ES-I3 (cell line): ENCODE measurements around the gene OR7A17.

ENCODE experiments used
- H3K36me3 ChIP-seq: 2 replicates; pipeline ENCODE4 v1.6.1; 2013; ENCODE audit warnings: mild to moderate bottlenecking, low read length, control low read depth, moderate library complexity; ENCODE audit not compliant: insufficient read depth
- H3K4me1 ChIP-seq: 2 replicates; pipeline ENCODE4 v1.6.1; 2013; ENCODE audit warnings: mild to moderate bottlenecking, control low read depth, low read length; ENCODE audit not compliant: insufficient read depth
- H3K9ac ChIP-seq: 2 replicates; pipeline ENCODE4 v1.6.1; 2013; ENCODE audit warnings: low read depth, mild to moderate bottlenecking, low read length, moderate library complexity
- H3K9me3 ChIP-seq: 2 replicates; pipeline ENCODE4 v1.6.1; 2013; ENCODE audit warnings: mild to moderate bottlenecking, low read length, moderate library complexity; ENCODE audit not compliant: control insufficient read depth, insufficient read depth

The OR7A17 gene

GRCh38 chr19:14886032-14886431 lies at the start of gene OR7A17:
Gene OR7A17 (minus strand): TSS chr19:14886132. CDS start chr19:14881355, 4,777 bp downstream.
- Histone ChIP-seq H3K9ac (no peak within 1 kb of the TSS), H3K36me3 (no peaks in the 10 kb centered on the region), H3K4me1 (no peaks in the 10 kb centered on the region), H3K9me3 (no peaks in the 10 kb centered on the region)

GRCh38 chr19:14933506-14933905 lies 47.6 kb upstream of the OR7A17 start:
- H3K9ac ChIP-seq: no peak overlapping the region
- H3K36me3 ChIP-seq: no peaks in the 10 kb centered on the region
- no peaks in the 10 kb centered on the region for H3K4me1 ChIP-seq
- no peaks in the 10 kb centered on the region for H3K9me3 ChIP-seq

GRCh38 chr19:14916848-14917247 lies 30.9 kb upstream of the OR7A17 start:
- H3K9ac ChIP-seq: no peak overlapping the region
- no peaks in the 10 kb centered on the region for H3K4me1 ChIP-seq
- no peaks in the 10 kb centered on the region for H3K9me3 ChIP-seq
- no peaks in the 10 kb centered on the region for H3K36me3 ChIP-seq

DNA sequence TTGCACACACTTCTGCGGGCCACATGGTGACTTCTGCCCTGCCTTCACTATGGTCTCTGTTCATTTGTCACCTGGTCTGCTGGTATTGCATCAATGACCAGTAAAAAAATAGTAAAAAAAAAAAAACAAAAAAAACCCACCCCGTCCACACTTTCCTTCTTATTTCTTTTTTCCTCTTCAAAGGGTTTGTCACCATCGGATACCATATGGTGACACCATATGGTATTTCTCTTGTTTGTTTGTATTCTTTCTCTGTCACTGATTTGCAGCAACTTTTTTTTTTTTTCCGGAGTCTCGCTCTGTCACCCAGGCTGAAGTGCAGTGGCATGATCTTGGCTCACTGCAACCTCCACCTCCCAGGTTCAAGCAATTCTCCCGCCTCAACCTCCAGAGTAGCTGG lies 29.2 kb upstream of the OR7A17 start:
- H3K9ac ChIP-seq: no peak overlapping the region
- H3K9me3 ChIP-seq: no peaks in the 10 kb centered on the region
- no peaks in the 10 kb centered on the region for H3K4me1 ChIP-seq
- no peaks in the 10 kb centered on the region for H3K36me3 ChIP-seq

GRCh38 chr19:14906711-14907110 lies 20.8 kb upstream of the OR7A17 start:
- Histone ChIP-seq H3K9ac (no peak overlapping the region), H3K36me3 (no peaks in the 10 kb centered on the region), H3K9me3 (no peaks in the 10 kb centered on the region), H3K4me1 (no peaks in the 10 kb centered on the region)

DNA sequence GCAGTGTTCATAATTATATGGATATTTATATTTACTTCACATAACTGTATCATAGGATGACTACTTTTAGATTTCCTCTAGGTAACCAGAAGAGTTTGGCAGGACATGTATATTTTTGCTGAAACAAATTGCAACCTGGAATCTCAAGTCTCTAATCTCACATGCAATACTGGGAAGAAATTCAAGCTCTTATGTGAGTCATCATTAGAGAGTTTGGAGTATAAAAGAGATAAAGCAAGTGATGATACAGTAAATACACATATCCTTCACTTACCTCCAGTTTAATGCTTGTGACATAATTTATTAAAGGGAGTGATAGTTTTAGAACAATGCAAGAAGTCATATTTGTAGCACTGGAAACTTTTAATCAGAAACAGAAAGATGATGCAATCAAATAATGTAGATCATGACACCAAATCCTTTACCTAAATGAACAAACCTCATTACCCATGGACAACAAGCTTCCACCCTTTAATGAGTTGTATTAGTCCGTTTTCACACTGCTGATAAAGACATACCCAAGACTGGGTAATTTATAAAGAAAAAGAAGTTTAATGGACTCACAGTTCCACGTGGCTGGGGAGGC lies 15.8 kb upstream of the OR7A17 start:
- H3K9ac ChIP-seq: no peak overlapping the region
- H3K9me3 ChIP-seq: no peaks in the 10 kb centered on the region

DNA sequence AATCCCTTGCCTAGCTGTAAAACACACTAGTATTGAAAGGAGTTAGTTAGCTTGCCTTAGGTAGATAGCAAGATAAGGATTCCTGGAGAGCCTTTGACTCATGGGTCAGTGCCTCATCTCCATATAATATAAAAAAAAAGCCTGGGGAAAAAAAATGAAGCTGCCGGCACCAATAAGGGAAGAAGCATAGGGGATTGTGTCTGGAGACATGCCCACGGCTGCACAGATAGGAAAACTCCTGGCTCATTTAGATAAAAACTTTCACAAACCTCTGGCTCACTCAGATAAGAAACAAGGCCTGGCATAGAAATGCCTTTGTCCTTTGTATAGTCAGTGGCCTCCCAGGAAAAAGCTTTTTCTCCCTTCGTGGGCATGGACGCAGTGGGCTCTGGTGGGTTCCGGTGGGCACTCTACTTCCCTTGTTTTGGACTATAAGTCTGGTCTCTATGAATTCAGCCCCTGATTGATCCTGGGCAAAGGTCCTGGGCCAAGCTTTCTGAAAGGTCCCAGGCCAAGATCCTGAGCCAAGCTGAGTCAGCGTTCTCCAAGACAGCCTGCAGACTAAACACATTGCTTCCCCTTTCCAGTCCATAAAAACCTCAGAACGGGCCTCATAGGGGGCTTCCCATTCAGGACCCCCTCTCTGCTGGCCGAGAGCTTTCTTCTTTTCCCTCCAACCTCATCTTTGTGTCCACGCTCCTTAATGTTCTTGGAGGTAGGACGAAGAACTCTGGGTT lies 4.9 kb upstream of the OR7A17 start:
- Histone ChIP-seq H3K36me3 (no peaks in the 10 kb centered on the region), H3K9me3 (no peaks in the 10 kb centered on the region), H3K4me1 (no peaks in the 10 kb centered on the region), H3K9ac (no peak overlapping the region)

More for the DNA sequence above, 15.8 kb upstream of the OR7A17 start:
- Histone ChIP-seq H3K36me3 (no peaks in the 10 kb centered on the region), H3K4me1 (no peaks in the 10 kb centered on the region)

DNA sequence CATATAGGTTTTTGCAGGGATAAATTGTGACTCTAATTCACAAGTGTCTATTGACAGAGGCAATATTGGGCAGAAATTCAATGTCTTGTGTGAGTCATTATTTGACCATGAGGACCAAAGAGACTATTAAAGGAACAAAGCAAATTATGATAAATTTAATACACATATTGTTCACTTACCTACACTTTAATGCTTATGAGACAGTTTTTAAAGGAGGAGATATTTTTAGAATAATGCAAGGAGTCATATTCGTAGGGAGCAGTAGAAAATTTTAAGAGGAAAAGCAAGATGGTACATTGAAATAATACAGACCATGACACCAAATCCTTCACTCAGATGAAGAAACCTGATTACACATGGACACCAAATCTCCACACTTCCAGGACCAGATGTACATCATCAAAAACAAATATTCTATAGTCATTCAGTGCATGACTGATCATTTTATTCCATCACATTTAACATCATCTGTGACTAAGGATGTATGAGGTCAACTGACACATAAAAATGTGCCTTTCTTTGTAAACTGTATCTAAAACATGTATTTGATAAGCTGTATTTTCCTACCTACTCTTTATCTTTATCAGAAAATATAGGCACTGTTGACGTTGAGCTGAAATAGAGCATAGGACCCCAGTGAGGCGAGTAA lies 4.2 kb upstream of the OR7A17 start:
- Histone ChIP-seq H3K9me3 (no peaks in the 10 kb centered on the region), H3K36me3 (no peaks in the 10 kb centered on the region), H3K9ac (no peak overlapping the region), H3K4me1 (no peaks in the 10 kb centered on the region)

DNA sequence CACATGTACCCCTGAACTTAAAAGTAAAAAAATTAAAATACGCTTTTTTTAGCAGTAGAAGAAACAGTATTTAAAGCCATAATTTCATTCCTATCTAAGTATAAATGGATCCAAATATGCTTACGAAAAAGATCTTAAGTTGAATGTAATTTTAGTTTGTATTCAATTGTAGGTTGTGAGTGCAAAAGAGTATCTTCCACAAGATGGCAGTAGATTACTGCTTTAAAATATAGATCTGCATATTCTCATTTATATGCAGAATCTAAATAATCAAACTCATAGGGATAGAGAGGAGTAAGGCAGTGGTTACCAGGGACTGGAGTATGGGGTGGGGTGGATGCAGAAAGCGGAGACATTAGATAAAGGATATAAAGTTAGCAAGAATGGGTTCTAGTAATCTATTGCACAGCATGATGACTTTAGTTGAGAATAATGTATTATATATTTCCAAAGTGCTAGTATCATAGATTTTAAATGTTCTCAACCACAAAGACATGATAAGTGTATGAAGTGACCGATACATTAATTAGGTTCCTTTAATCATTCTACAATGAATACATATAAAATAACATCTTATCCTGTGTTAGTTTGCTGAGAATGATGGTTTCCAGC lies 14.2 kb downstream of the OR7A17 start:
- no peaks in the 10 kb centered on the region for H3K4me1 ChIP-seq
- H3K9me3 ChIP-seq: peaks cover 4% of the 10 kb centered on the region; the same call in 1 of the 2 replicates
- H3K36me3 ChIP-seq: no peaks in the 10 kb centered on the region
- H3K9ac ChIP-seq: no peak overlapping the region

- no peaks in the 10 kb centered on the region for H3K36me3 ChIP-seq
- no peaks in the 10 kb centered on the region for H3K4me1 ChIP-seq
- H3K9ac ChIP-seq: no peak overlapping the region
- H3K9me3 ChIP-seq: peaks cover 4% of the 10 kb centered on the region; the same call in 1 of the 2 replicates
These were observed 17.4 kb downstream of the OR7A17 start for GRCh38 chr19:14868497-14868896.

DNA sequence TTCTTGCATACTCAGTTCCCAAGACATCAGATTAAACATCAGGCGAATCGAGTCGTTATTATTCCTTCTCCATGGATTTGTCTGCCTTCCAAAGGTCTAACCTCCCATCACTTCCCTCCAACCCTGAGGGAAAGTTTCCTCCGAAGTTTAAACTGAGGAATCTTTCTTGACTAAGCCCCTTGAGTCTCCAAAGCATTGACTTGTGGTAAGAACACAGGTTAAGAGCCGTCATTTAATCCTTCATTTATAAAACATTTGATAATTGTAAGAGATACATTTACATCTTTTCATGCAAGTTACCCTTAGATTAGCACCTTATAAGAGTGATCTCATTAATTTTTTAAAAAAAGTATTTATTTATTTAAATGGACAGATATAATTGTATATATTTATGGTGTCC lies 37.1 kb downstream of the OR7A17 start, which contains the start of gene OR7A10:
OR7A10 (minus strand) TSS at position 101 of the 400 bp plus-strand sequence. CDS start 7,045 bp downstream, outside the sequence.
- Histone ChIP-seq H3K9me3 (no peaks in the 10 kb centered on the region), H3K4me1 (no peaks in the 10 kb centered on the region), H3K36me3 (no peaks in the 10 kb centered on the region), H3K9ac (no peak within 1 kb of the TSS)

GRCh38 chr19:14843578-14843977 lies 42.4 kb downstream of the OR7A17 start:
- Histone ChIP-seq H3K9ac (no peak overlapping the region), H3K36me3 (no peaks in the 10 kb centered on the region), H3K9me3 (peaks cover 3% of the 10 kb centered on the region; the same call in 1 of the 2 replicates), H3K4me1 (no peaks in the 10 kb centered on the region)

DNA sequence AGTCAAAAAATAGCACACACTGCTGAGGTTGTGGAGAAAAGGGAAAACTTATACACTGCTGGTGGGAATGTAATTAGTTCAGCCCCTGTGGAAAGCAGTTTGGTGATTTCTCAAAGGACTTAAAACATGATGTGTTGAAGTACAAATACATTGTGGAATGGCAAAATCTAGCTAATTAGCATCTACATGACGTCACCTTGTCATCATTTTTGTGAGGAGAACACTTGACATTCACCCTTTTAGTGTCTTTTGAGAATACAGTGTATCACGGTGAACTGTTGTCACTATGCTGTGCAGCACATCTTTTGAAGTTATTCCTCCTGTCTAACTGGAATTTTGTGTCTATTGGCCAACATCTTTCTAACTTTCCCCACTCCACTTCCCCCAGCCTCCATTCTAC lies 42.8 kb downstream of the OR7A17 start:
- H3K9me3 ChIP-seq: peaks cover 3% of the 10 kb centered on the region; the same call in 1 of the 2 replicates
- H3K36me3 ChIP-seq: no peaks in the 10 kb centered on the region
- no peak overlapping the region for H3K9ac ChIP-seq
- no peaks in the 10 kb centered on the region for H3K4me1 ChIP-seq

DNA sequence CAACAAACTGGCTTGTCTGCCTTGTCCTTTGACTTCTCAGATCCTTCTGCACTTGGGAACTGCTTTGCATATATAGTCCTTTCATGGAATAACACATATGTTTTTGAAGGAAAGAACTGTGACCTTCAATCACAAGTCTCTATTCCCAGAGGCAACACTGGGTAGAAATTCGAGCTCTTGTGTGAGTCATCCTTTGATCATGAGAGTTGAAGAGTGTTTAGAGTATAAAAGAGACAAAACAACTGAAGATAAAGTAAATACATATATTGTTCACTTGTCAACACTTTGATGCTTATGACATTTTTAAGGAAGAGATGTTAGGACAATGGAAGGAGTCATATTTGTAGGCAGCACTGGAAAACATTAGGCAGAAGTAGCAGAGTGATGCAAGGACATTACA lies 45.7 kb downstream of the OR7A17 start:
- H3K36me3 ChIP-seq: no peaks in the 10 kb centered on the region
- H3K4me1 ChIP-seq: 0 out of 2 replicates have a peak, but pooled peaks cover under 1% of the 10 kb centered on the region
- no peak overlapping the region for H3K9ac ChIP-seq
- peaks cover 3% of the 10 kb centered on the region; the same call in 1 of the 2 replicates for H3K9me3 ChIP-seq
